Measurements from ENCODE around the gene VWA5B2. TPM values are rescaled to one million over a fixed set of nuclear protein-coding genes. Genes with fewer than 3 reads are reported as not detected.

Gene VWA5B2
- total RNA-seq, 1 experiment from 2014 or later, result 1.4 TPM

- no peak for TF ChIP-seq CTCF (conservative IDR thresholded peaks at IDR 0.05; ENCODE audit: low read depth, low read length)
- TF ChIP-seq EZH2phosphoT487 (IDR thresholded peaks at IDR 0.05; ENCODE audit: borderline replicate concordance, low read length), result no peak
- TF ChIP-seq EZH2 (IDR thresholded peaks at IDR 0.05; ENCODE audit: low read length, unreplicated experiment), result no peak
- H3K27ac ChIP-seq (ENCODE audit: low read length), result no peak overlapping the region
- H3K9me2 ChIP-seq (replicated peaks; ENCODE audit: low read length), result no peaks in the 10 kb centered on the region
- no peak overlapping the region for H3K4me2 ChIP-seq (ENCODE audit: low read length)
- no peak for ATAC-seq
- intact Hi-C loops (cut with micrococcal nuclease), result no loop called here
- no peak for DNase-seq
- no peak overlapping the region for H2AFZ ChIP-seq (ENCODE audit: low read length)
- H3K27me3 ChIP-seq (ENCODE audit: low read length), result peaks cover 22% of the 10 kb centered on the region
- no peaks in the 10 kb centered on the region for H3F3A ChIP-seq (ENCODE audit: low read length, unreplicated experiment)
- no peaks in the 10 kb centered on the region for H3K36me3 ChIP-seq (ENCODE audit: low read depth, low read length)
- H3K4me3 ChIP-seq (ENCODE audit: low read length), result no peak overlapping the region
- H3K9ac ChIP-seq (ENCODE audit: low read length), result no peak overlapping the region
- H4K20me1 ChIP-seq (ENCODE audit: low read length), result no peaks in the 10 kb centered on the region
- no peaks in the 10 kb centered on the region for H3K4me1 ChIP-seq (ENCODE audit: insufficient read depth, low read length)
- no peaks in the 10 kb centered on the region for H3K9me3 ChIP-seq (ENCODE audit: low read length)
- H3K79me2 ChIP-seq (ENCODE audit: low read length), result no peaks in the 10 kb centered on the region
- POLR2A ChIA-PET (ENCODE audit: unreplicated experiment), result no interaction called here
- CTCF ChIA-PET, result no interaction called here
- BruUV-seq (replicated peaks), result no TSS peak
Observed at GRCh38 chr3:184209146-184209923, 20.1 kb upstream of the VWA5B2 start.

DNA sequence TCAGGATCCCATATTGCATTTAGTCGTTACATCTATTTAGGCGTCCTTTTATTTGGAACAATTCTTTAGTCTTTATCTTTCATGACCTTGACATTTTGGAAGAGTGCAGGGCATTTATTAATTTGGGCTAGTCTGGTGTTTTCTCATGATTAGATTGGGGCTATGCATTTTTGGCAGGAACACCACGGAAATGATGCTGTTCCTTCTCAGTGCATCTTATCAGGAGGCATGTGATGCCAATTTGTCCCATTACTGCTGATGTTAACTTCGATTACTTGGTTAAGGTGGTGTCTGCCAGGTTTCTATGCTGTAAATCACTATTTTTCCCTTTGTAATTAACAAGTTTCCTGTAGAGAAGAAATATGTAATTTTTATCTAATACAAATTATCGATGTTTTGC lies 18.1 kb upstream of the VWA5B2 start:
- Histone ChIP-seq H3K36me3 (ENCODE audit: low read depth, low read length) (no peaks in the 10 kb centered on the region), H3K9ac (ENCODE audit: low read length) (no peak overlapping the region), H3K4me2 (ENCODE audit: low read length) (no peak overlapping the region), H3K79me2 (ENCODE audit: low read length) (no peaks in the 10 kb centered on the region), H4K20me1 (ENCODE audit: low read length) (no peaks in the 10 kb centered on the region), H2AFZ (ENCODE audit: low read length) (no peak overlapping the region), H3K4me1 (ENCODE audit: insufficient read depth, low read length) (no peaks in the 10 kb centered on the region), H3K27ac (ENCODE audit: low read length) (no peak overlapping the region), H3F3A (ENCODE audit: low read length, unreplicated experiment) (no peaks in the 10 kb centered on the region), H3K9me2 (replicated peaks; ENCODE audit: low read length) (no peaks in the 10 kb centered on the region), H3K27me3 (ENCODE audit: low read length) (peaks cover 14% of the 10 kb centered on the region), H3K9me3 (ENCODE audit: low read length) (no peaks in the 10 kb centered on the region), H3K4me3 (ENCODE audit: low read length) (no peak overlapping the region)
- intact Hi-C loops (cut with micrococcal nuclease), result no loop called here
- ChIA-PET POLR2A (ENCODE audit: unreplicated experiment) (no interaction called here), CTCF (no interaction called here)
- TF ChIP-seq EZH2phosphoT487 (IDR thresholded peaks at IDR 0.05; ENCODE audit: borderline replicate concordance, low read length) (no peak), CTCF (conservative IDR thresholded peaks at IDR 0.05; ENCODE audit: low read depth, low read length) (no peak), EZH2 (IDR thresholded peaks at IDR 0.05; ENCODE audit: low read length, unreplicated experiment) (no peak)
- BruUV-seq (replicated peaks), result no TSS peak
- ATAC-seq (no peak), DNase-seq (no peak)

- Histone ChIP-seq H2AFZ (ENCODE audit: low read length) (no peak overlapping the region), H3F3A (ENCODE audit: low read length, unreplicated experiment) (no peaks in the 10 kb centered on the region), H3K9ac (ENCODE audit: low read length) (no peak overlapping the region), H3K4me2 (ENCODE audit: low read length) (no peak overlapping the region), H3K27me3 (ENCODE audit: low read length) (peaks cover 10% of the 10 kb centered on the region), H3K27ac (ENCODE audit: low read length) (no peak overlapping the region), H3K4me3 (ENCODE audit: low read length) (no peak overlapping the region), H3K36me3 (ENCODE audit: low read depth, low read length) (no peaks in the 10 kb centered on the region), H3K4me1 (ENCODE audit: insufficient read depth, low read length) (no peaks in the 10 kb centered on the region), H3K79me2 (ENCODE audit: low read length) (no peaks in the 10 kb centered on the region), H3K9me3 (ENCODE audit: low read length) (no peaks in the 10 kb centered on the region), H4K20me1 (ENCODE audit: low read length) (no peaks in the 10 kb centered on the region), H3K9me2 (replicated peaks; ENCODE audit: low read length) (no peaks in the 10 kb centered on the region)
- DNase-seq, result no peak
- TF ChIP-seq EZH2phosphoT487 (IDR thresholded peaks at IDR 0.05; ENCODE audit: borderline replicate concordance, low read length), result no peak
- TF ChIP-seq EZH2 (IDR thresholded peaks at IDR 0.05; ENCODE audit: low read length, unreplicated experiment), result no peak
- TF ChIP-seq CTCF (conservative IDR thresholded peaks at IDR 0.05; ENCODE audit: low read depth, low read length), result no peak
- CTCF ChIA-PET, result no interaction called here
- intact Hi-C loops (cut with micrococcal nuclease), result no loop called here
- no TSS peak for BruUV-seq (replicated peaks)
- POLR2A ChIA-PET (ENCODE audit: unreplicated experiment), result interaction anchor here (0.7 kb wide), 1 partner anchor 50 kb away, joined by 3 read pairs; no protein-coding TSS in a partner anchor
- no peak for ATAC-seq
Observed at GRCh38 chr3:184211718-184212117, 17.7 kb upstream of the VWA5B2 start.

Data from PC-3 (cell line).